Osteocyte (in vitro differentiated cells): ENCODE measurements around the gene KSR1. TPM values are rescaled to one million over a fixed set of nuclear protein-coding genes. Genes with fewer than 3 reads are reported as not detected.

Source experiments
- DNase-seq: peaks from one replicate; pipeline ENCODE4 v3.0.0; 2021; ENCODE audit warnings: mixed read lengths; ENCODE audit not compliant: unreplicated experiment; ENCODE audit errors: extremely low spot score
- H3K27ac Mint-ChIP-seq: one replicate; pipeline ENCODE4 v1.8.0; 2021; ENCODE audit warnings: mild to moderate bottlenecking, mixed read lengths; ENCODE audit not compliant: unreplicated experiment
- H3K27me3 Mint-ChIP-seq: one replicate; pipeline ENCODE4 v1.8.0; 2021; ENCODE audit warnings: mixed read lengths; ENCODE audit not compliant: unreplicated experiment
- H3K36me3 Mint-ChIP-seq: one replicate; pipeline ENCODE4 v1.8.0; 2021; ENCODE audit warnings: mixed read lengths; ENCODE audit not compliant: unreplicated experiment
- H3K4me1 Mint-ChIP-seq: one replicate; pipeline ENCODE4 v1.8.0; 2021; ENCODE audit warnings: mixed read lengths; ENCODE audit not compliant: unreplicated experiment
- H3K4me3 Mint-ChIP-seq: one replicate; pipeline ENCODE4 v1.8.0; 2021; ENCODE audit warnings: mild to moderate bottlenecking, moderate library complexity, mixed read lengths; ENCODE audit not compliant: unreplicated experiment
- H3K9me3 Mint-ChIP-seq: one replicate; pipeline ENCODE4 v1.8.0; 2021; ENCODE audit warnings: mixed read lengths; ENCODE audit not compliant: unreplicated experiment
- total RNA-seq: library from RNA; stranded (reverse); gene quantifications from 2 replicates; pipeline ENCODE4 v1.2.1, GENCODE V29; 2021
- TF ChIP-seq, protein P1 (sequence below): fragments of 200-600 bp; sonication (generic); IDR thresholded peaks from 2 replicates; pipeline ENCODE4 v1.5.0; 2021; ENCODE audit warnings: antibody characterized with exemption, mild to moderate bottlenecking, moderate library complexity

Gene KSR1
- total RNA-seq, 1 donor from 2014 or later, result 63.4 TPM

DNA sequence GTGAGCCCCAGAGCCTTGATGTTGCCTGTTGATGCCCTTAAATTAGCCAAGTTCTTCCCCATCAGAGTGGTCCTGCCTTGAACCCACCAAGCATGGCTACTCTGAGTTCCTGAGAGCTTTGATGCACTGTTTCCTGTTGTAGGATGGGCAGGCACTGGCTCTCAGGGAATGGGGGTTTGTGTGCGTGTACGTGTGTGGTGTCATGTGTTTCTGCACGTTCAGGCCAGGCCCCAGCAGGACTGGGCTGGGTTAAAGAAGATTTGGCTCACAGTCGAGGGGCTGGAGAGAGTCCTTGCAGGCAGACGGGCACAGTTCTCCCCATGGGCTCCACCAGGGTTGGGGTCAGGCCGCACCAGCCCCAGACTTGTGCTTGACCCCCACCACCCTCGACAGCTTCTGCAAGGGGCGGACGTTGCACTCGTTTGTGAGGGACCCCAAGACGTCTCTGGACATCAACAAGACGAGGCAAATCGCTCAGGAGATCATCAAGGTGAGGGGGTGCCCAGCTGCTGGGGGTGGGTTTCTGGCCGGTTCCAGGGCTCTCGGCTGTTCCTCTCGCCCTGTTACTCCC is 151.4 kb downstream of the KSR1 start:
- H3K36me3 Mint-ChIP-seq, result peaks cover 38% of the 10 kb centered on the region
- no peaks in the 10 kb centered on the region for H3K9me3 Mint-ChIP-seq
- TF ChIP-seq, protein P1, sequence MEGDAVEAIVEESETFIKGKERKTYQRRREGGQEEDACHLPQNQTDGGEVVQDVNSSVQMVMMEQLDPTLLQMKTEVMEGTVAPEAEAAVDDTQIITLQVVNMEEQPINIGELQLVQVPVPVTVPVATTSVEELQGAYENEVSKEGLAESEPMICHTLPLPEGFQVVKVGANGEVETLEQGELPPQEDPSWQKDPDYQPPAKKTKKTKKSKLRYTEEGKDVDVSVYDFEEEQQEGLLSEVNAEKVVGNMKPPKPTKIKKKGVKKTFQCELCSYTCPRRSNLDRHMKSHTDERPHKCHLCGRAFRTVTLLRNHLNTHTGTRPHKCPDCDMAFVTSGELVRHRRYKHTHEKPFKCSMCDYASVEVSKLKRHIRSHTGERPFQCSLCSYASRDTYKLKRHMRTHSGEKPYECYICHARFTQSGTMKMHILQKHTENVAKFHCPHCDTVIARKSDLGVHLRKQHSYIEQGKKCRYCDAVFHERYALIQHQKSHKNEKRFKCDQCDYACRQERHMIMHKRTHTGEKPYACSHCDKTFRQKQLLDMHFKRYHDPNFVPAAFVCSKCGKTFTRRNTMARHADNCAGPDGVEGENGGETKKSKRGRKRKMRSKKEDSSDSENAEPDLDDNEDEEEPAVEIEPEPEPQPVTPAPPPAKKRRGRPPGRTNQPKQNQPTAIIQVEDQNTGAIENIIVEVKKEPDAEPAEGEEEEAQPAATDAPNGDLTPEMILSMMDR, result no peak
- H3K27me3 Mint-ChIP-seq, result no peaks in the 10 kb centered on the region
- no peak overlapping the region for H3K27ac Mint-ChIP-seq
- no peak overlapping the region for H3K4me3 Mint-ChIP-seq
- DNase-seq, result no peak
- no peaks in the 10 kb centered on the region for H3K4me1 Mint-ChIP-seq

DNA sequence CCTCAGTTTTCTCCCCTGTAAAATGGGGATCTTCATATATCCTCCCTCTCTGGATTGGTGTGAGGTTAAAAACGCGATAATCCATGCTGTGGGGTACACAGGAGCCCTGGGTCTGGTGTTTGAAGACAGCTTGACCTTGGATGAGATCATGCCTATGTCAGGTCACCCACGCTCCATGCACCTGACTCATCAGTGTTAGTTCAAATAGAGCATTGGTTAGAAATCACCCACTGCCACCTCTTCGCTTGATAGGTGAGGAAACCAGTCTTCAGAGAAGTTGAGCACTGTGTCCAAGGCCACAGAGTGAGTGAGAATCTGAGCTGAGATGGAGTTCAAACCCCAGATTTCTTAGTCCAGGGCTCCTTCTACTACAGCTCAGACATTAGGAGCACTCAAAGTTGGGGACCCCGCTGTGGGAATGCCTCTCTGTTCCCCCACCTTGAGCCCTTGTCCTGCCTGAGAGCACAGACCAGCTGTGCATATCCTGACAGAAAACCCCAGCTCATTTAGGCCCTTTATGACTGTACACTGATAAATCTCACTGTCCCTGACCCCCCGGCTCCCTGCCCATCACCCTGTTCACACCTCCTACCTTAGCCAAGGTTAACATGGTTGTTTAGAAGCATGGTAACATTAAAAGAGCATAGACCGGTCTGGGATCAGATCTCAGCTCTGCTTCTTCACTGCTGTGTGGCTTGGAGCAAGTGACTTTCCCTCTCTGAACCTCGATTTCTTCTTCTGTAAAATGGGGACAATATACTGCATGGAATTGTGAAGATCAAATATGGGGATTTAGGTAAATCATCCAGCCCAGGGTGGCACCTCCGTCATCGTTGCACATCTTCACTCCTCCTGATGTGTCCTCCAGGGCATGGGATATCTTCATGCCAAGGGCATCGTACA is 152.3 kb downstream of the KSR1 start:
- H3K4me3 Mint-ChIP-seq, result no peak overlapping the region
- H3K9me3 Mint-ChIP-seq, result no peaks in the 10 kb centered on the region
- H3K27me3 Mint-ChIP-seq, result no peaks in the 10 kb centered on the region
- H3K36me3 Mint-ChIP-seq, result peaks cover 40% of the 10 kb centered on the region
- TF ChIP-seq, protein P1, result no peak
- no peak overlapping the region for H3K27ac Mint-ChIP-seq
- no peak for DNase-seq
- H3K4me1 Mint-ChIP-seq, result no peaks in the 10 kb centered on the region

DNA sequence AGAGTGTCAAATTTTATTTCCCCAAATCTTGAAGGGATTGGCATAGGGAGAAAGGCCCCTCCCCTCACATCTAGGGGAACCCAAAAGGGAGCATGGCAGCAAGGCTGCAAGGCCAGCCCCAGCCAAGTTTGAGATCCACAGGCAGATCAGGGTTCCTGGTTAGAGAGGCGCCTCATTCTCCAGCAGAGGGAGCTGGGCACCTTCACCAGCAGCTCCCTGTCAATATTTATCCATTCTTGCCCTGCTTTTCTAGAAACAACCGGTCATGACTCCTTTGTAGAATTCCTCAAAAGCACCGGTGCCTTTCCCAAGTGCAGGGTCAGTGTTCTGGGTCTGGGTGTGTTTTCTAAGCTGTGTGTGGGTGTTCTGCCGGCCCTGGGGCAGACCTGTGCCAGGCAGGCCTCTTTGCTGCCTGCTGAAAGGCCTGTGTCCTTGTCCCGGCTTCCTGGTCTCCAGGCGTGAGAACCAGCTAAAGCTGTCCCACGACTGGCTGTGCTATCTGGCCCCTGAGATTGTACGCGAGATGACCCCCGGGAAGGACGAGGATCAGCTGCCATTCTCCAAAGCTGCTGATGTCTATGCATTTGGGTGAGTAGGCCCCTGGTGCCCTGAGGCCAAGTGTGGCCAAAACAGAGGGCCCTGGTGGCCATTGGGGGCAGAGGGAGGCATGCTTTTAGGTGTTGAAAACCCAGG is 153.5 kb downstream of the KSR1 start:
- Mint-ChIP-seq H3K36me3 (peaks cover 36% of the 10 kb centered on the region), H3K27ac (no peak overlapping the region), H3K4me1 (no peaks in the 10 kb centered on the region), H3K27me3 (no peaks in the 10 kb centered on the region), H3K9me3 (no peaks in the 10 kb centered on the region), H3K4me3 (no peak overlapping the region)
- no peak for DNase-seq
- TF ChIP-seq, protein P1, result peak; percentile 56

DNA sequence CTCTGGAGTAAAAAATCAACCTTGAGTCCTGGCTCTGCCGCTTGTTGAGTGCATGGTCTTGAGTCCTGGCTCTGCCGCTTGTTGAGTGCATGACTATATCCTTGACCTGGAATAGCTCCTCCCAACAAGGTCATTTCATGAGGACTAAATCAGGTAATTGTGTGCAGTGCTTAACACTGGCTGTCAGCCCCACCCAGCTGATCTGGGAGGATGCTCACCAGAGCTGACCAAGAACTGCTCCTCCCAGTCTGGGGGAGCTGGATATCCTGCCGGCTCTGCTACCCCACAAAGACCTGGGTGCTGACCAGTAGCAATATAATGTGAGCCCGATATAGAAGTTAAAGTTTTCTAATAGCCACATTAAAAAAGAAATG is 154.0 kb downstream of the KSR1 start:
- Mint-ChIP-seq H3K4me3 (no peak overlapping the region), H3K27me3 (no peaks in the 10 kb centered on the region), H3K4me1 (no peaks in the 10 kb centered on the region), H3K27ac (no peak overlapping the region), H3K36me3 (peaks cover 37% of the 10 kb centered on the region), H3K9me3 (no peaks in the 10 kb centered on the region)
- no peak for DNase-seq
- TF ChIP-seq, protein P1, result no peak
